ENCODE results near the gene DPPA4.
"Not testable (repeated sequence)": the region's sequence is repeated elsewhere in the genome, so short reads cannot be mapped to it uniquely, and the experiment has no call there.

DPPA4 gene, protein sequence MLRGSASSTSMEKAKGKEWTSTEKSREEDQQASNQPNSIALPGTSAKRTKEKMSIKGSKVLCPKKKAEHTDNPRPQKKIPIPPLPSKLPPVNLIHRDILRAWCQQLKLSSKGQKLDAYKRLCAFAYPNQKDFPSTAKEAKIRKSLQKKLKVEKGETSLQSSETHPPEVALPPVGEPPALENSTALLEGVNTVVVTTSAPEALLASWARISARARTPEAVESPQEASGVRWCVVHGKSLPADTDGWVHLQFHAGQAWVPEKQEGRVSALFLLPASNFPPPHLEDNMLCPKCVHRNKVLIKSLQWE

DNA sequence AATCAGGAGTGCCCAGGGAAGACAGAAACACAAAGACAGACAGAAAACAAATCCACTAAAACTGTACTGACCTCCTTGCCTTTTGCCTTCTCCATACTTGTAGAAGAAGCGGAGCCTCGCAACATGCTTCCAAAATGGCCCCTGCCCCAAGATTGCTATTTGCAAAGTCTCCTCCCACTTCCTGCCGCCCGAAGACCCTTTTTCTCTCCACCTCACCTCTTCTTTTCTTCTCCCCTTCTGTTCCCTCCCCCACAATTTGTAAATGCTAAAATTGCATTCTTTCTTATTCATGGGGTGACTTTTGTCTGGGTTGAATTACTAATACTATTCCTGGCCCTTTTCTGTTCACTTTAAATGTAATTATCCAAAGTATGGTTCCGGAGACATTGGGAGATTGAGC, at the start of gene DPPA4:
DPPA4 (minus strand) TSS at position 154 of the 400 bp plus-strand sequence; CDS start at position 125, 29 bp downstream.
- no peak for FAIRE-seq

DNA sequence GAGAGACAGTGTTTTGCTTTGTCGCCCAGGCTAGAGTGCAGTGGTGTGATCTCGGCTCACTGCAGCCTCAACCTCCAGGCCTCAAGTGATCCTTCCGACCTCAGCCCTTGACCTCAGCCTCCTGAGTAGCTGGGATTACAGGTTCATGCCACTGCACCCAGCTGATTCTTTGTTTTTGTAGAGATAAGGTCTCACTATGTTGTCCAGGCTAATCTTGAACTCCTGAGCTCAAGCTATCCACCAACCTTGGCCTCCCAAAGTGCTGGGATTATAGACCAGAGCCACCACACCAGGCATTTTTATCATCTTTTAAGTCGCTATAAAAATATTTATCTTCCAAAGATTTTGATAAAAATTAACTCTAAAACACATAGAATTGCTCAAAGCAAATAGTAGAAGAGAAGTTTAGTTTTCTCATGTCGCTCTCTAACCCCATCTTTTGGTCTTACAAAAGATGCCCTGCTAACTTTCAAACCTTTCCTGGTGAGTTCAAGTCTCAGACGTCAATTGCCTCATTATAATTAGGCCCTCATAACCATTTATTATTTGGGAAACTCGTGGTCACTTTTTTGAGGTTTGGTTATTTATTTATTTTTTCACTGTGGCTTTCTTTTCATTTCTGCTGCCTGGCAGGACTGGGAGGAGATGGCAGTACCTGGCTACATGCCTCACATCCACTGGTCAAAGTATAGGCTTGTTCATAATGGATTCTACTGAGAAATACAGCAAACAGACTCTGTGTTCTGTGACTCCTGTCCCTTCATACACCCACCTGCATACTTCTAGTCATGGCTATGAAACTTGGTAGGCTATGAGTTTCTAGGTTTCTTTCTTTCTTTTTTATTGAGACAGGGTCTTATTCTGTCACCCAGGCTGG, 48.3 kb upstream of the DPPA4 start:
- no peak for FAIRE-seq

DNA sequence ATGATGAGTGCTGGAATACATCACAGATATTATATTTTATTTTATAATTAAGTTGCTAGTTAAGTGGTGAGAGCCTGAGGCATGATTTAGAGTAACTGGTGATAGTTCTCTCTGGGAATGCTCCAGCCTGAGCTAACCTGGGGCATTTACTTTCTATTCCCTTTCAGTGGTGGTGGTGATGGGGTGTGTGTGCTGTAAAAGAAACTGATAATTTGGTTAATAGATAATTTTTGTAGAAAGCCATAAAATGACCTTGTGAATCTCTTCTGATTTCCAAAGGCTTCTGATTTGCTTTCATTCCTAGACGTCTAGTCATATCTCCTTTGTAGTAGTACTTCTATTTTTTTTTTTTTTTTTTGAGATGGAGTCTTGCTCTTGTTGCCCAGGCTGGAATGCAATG, 46.8 kb upstream of the DPPA4 start:
- FAIRE-seq, result no peak

DNA sequence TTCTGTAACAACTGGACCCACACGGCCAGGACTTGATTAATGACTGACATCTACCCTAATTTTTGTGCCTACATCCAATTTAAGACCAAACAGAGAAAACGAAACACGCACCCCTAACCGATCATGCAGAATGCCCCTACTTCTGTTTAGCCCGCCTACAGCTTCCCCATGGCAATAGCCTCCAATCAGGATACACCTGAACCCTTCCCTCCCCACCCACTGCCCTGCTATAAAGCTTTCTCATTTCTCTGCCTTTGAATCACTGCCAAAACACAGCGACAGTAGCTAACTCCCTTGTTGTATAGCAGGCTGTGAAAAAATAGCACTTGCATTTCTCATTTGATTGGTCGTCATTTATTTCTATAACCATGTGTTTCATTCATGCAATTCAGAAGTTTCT, 45.2 kb upstream of the DPPA4 start:
- no peak for FAIRE-seq

DNA sequence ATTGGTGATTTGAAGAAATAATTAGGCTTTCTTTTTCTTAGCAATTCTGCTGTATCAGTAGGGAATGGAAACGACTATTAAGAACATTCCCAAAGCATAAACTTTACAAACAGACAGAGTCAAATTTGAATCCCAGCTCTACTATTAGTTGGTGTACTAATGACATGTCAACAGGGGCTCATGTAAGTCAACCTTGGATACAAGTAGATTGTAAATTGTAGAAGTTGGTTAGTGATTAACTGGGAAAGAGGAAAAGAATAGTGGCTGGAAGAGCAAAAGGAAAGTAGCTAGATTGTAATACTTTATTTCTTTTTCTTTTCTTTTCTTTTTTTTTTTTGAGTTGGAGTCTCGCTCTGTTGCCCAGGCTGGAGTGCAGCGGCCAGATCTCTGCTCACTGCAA, 38.6 kb upstream of the DPPA4 start:
- no peak for FAIRE-seq

DNA sequence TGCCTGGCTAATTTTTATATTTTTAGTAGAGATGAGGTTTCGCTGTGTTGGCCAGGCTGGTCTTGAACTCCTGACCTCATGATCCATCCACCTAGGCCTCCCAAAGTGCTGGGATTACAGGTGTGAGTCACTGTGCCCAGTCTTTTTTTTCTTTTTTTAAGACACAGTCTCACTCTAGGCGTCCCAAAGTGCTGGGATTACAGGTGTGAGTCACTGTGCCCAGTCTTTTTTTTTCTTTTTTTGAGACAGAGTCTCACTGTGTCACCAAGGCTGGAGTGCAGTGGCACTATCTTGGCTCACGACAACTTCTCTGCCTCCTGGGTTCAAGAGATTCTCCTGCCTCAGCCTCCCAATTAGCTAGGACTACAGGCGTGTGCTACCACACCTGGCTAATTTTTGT, 37.1 kb upstream of the DPPA4 start:
- not testable (repeated sequence) for FAIRE-seq

DNA sequence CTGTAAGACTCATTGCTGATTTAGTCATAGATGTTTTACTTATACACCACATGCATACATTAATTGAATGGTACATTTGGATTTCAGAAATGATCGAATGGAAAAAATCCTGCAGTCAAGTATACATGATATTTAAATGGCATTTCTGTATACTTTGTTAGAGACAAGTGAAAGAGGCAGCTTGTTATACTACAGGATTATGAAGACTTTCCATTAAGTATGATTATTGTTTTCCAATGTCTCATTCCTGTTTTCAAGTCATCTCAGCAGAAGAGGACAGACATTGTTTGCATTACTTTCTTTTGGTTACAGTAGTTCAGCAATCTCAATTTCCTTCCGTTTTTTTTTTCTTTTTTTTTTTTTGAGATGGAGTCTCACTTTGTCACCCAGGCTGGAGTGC, 36.6 kb upstream of the DPPA4 start:
- no peak for FAIRE-seq

DNA sequence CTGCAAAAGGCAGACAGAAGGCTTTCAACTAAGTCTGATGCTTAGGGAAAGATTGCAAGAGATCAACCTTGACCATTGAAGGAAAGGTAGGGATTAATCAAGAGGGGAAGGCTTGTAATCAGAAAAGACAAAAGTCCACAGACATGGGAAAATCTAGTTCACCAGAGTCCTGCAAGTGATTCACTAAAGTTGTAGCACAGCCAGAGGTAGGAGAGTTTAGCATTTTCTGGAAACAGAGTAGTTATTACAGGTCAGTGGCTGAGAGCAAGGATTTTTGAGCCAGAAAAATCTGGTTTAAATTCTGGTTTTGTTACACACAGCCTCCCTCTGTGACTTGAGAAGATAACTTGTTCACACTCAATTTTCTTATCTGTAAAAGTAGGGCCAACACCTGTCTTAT, 35.3 kb upstream of the DPPA4 start:
- no peak for FAIRE-seq

DNA sequence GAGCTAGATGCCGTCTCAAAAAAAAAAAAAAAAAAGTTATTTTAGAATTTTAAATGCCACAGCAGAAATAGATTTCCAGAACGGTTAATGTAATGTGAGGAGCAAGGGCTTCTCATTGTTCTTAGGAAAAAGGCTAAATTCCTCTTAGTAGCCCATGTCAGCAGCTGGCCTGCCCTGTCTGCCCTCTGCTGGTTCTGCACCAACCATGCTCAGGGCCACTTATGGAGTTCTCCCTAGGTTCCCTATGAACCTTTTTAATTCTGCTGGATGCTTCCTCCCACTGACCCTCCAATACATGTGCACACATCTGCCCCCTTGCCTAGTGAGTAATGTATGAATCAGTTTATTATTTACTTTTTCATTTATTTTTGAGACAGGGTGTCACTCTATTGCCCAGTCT, 32.2 kb upstream of the DPPA4 start:
- FAIRE-seq, result no peak

DNA sequence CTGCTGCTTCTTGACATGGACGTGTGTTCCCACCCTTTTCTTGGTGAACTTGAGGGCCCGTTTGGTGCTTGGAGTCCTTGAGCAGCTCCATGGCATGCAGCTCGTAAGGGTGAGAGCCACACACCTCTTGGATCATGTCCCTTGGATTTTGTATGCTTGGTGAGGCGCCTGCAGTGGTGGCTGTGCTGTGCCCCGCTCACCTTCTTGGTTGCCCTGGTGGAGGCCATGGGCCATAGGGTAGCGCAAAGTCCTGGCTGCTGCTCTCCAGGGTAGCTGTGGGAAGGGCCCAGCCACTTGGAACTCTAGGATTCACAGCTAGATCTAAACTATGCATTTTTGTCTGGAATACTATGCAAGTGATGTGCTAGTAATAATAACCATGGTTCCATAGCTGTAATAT, 26.7 kb upstream of the DPPA4 start:
- FAIRE-seq, result no peak

DNA sequence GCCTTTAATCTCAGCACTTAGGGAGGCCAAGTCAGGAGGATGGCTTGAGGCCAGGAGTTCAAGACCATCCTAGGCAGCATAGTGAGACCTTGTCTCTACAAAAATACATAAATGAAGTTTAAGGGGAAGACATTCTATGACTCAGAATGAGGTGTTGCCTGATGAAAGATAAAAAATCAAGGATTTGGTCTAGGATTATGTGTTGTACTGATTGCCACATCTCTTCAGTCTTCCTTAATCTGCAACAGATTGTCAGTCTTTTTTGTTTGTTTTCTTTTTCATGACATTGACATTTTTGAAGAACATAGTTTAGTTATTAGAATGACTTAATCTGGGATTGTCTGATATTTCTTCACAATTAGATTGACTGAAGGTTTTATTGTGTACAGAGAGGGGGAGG, 26.3 kb upstream of the DPPA4 start:
- FAIRE-seq, result no peak

DNA sequence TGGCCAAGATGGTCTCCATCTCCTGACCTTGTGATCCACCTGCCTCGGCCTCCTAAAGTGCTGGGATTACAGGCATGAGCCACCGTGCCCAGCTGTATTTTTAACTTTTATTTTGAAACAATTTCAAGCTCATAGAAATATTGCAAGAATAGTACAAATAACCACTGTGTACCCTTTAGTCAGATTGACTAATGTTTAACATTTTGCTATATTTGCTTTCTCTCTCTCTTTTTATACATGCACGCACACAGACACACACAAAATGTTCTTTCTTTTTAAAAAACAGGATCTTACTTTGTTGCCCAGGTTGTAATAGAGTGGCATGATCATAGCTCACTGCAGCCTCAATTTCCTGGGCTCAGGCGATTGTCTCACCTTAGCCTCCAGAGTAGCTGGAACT, 25.5 kb upstream of the DPPA4 start:
- no peak for FAIRE-seq

DNA sequence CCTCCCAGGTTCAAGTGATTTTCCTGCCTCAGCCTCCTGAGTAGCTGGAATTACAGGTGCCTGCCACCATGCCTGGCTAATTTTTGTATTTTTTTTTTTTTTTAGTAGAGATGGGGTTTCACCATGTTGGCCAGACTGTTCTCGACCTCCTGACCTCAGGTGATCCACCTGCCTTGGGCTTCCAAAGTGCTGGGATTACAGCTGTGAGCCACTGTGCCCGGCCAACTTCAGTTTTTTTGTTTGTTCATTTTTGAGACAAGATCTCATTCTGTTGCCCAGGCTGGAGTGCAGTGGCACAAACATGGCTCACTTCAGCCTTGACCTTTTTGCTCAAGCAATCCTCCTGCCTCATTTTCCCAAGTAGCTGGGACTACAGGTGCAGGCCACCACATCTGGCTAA, 21.5 kb upstream of the DPPA4 start:
- not testable (repeated sequence) for FAIRE-seq

DNA sequence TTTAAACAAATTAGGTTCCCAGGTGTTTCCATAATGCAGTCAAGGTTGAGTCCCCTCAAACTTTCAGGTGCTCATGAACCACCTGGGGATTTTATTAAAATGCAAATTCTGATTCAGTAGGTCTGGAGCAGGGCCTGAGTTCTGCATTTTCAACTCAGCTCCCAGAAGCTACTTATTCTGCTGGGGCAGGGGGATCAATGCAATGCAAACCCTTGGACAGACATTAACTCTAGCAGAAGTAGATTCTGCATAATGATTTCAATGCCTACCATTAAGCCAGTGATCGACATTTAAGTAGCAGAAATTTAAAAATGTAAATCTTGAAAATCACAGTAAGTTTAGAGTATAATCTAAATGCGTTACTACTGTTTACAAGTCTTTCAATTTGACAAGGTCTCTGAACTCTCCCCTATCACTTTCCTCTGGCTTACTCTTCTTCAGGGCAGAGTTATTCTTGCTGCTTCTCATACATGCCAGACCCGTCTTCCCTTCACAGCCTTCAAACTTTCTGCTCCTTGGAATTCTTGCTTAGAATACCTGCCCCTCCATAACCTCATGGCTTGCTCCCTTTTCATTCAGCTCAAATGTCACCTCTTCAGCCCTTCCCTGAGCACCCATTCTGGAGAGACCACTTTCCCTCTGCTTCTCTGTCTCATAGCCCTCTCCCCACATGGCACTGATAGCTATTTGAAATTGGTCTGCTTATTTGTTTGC, 19.3 kb upstream of the DPPA4 start:
- no peak for FAIRE-seq

DNA sequence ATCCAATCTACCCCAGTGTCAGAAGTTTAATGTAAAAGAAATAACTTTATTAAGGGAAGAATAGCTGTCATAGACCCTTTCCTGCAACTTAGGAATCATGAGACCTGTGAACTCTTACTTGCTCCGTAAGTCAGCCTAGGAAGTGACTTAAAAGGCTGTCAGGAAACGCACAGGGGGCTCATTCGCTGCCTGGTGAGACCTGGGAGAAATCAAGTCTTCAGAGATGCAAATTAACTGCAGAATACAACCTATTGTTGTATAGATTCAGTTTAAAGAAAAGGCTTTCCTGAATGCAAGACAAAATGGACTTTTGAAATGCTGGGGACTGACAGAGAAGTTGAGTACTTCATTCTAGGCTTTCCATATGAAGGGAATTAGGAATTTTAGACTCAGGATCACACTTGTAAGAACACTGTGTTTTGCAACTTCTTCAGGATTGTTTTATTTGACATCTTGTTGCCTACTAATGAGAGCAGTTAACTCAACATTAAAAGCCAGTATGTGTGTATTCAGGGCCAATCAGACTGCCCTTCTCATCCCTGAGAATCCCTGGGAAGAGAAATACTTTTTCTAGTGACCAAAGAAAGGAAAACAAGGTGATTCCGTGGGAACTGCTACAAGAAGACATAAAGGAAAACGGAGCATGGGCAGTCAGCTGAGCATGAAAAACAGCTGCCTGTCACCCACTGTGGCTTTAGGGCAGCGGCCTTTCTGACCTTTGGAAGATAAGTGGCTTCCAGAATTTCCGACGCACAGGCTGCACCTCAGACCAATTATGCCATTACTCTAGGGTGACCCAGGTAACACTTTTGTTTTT, 18.5 kb upstream of the DPPA4 start:
- FAIRE-seq, result no peak

DNA sequence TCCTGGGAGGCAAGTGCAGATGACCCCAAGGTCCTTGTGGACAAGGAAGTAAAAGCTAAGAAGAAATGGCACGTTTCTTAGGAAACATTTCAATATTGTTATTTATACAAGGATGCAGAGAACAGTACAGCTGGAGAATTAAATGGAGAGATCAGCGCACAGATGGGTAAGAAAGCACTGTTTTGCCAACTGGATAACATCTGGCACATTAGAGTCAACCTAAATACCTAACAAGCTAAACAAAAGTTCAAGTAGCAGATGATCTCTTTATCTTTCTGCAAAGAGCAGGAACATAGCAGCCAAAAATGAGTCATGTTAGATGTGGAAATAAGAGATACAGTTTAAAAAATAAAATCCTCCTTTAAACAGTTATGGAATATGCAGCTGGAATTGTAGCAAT, 15.7 kb upstream of the DPPA4 start:
- no peak for FAIRE-seq

DNA sequence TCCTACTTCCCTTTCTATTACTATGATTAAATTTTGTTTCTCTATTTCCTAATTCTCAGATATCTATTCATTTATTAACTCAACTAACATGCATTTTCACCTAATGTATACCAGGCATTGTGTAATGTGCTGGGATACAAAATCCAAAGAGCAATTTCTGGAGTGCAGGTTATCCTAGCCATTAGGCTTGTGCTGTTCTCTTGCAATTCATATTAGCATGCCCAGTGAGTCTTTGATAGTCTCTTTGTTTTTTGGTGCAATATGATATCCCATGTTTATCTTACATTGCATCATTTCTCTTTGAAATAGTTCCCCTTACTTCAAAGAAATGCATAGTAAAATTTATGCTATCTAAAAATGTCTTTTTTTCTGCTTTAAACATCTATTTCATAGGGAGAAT, 13.9 kb upstream of the DPPA4 start:
- FAIRE-seq, result no peak

DNA sequence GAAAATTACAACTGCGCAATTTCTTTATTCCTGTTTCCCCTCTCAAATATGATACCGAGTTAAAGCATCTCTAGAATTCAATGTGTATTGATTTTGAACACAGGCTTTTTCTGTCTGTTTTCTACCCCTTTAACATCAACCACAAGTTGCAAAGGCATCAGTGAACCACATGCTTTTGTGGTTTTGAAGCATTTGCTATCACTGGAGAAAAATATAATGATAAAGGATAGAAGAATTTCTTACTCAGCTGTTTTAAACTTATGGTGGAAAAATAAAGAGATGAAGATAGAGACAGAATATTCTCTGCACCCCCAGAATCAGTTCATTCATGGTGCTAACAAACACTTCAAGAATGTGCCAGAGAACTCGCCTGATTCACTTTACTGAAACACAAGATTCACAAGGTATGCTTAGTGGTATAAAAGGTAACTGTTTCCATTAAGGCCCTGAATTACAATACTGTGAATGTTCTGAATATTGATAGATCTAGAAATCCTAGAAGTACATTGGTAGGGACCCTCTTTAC, 9.5 kb upstream of the DPPA4 start:
- FAIRE-seq, result no peak

DNA sequence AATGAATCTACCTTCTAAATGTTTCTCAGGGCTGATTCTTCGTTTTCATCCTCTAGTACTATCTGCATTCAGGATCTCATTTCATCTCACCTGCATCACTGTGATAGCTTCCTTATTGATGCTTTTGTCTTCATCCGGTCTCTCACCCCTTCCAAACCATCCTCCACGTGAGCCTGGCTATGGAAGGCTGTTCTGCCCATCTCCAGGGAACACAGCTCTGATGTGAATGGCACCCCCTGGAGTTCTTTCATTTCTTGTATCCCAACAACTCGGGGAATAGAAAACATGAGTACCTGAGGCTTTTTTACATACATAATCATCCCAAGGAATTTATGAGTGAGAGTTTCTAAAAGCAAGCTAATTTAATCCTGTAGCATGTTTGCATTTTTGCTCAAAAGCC, 8.8 kb upstream of the DPPA4 start:
- no peak for FAIRE-seq

DNA sequence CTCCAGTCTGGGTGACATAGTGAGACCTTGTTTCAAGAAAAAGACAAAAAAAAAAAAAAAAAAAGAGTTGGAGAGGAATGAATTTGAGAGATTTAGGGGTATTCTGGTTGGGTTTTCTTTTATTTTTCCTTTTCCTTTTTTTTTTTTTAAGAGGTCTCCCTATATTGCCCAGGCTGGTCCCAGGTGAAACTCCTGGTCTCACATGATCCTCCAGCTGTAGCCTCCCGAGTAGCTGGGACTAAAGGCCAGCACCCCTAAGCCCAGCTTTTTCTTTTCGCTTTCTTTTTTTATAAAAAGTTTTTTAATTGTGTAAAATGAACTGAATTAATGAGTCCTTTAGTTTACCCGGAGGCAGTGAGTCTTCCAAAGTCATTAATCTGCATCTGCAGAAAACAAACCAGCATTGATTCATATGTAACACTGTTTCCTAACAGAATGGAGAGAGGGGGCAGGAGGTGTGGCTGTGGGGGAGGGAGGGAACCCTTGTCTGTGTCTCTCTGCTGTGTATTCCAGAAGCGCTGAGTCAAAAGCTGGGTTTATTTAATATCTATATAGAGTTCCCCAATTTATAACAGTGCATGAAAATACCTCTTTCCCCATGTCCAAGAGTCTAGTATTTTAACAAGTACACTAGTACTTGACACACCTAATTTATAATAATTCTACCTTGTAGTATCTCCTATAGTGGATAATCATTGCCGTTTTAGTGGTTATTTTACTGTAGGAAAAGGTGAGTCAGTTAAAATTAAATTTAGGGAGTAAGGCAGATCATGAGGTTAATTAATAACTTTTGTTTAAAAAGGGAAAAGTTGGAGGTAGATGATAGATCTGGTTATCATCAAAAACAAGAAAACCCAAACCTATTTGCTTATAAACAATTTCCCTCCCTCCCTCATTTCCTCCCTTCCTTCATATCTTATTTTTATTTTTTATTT, 2.6 kb upstream of the DPPA4 start:
- FAIRE-seq, result no peak

DNA sequence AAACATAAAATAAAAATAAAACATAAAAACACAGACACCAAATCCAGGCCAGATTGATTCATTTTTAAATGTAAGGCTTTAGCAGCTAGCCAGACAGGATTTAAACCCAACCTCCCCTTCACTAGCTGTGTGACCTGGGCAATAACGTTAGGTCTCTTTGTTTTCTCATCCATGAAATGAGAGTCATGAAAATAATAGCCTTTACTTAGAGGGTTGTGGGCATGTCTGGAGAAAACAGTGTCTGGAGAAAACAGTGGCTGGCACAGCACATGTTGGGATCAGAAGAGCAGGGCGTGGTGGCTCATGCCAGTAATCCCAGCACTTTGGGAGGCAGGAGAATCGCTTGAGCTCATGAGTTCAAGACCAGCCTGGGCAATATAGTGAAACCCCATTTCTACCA, 1.9 kb upstream of the DPPA4 start:
- FAIRE-seq, result no peak

All from TTC549 (cell line).